GM19025 (cell line): Measurements from ENCODE around the gene GOLGA6L9.
"Not testable (repeated sequence)": the region's sequence is repeated elsewhere in the genome, so short reads cannot be mapped to it uniquely, and the experiment has no call there.

Experiments
- ATAC-seq: cut with Tn5 transposase; IDR thresholded peaks from one replicate; pipeline ENCODE4 v1.9.1; 2021; ENCODE audit warnings: mild to moderate bottlenecking, low read depth, moderate library complexity; ENCODE audit not compliant: unreplicated experiment

GOLGA6L9 gene

GRCh38 chr15:82465629-82466028 is 36.0 kb downstream of the GOLGA6L9 start:
- not testable (repeated sequence) for ATAC-seq

- ATAC-seq = peak; percentile 84
Measured at GRCh38 chr15:82468205-82468604, 38.6 kb downstream of the GOLGA6L9 start.

GRCh38 chr15:82469381-82469780 is 39.8 kb downstream of the GOLGA6L9 start:
- not testable (repeated sequence) for ATAC-seq

- ATAC-seq = not testable (repeated sequence)
Measured at GRCh38 chr15:82472269-82472982, 42.8 kb downstream of the GOLGA6L9 start.

GRCh38 chr15:82474596-82475325 is 45.1 kb downstream of the GOLGA6L9 start:
- ATAC-seq = not testable (repeated sequence)

- ATAC-seq = not testable (repeated sequence)
Measured at GRCh38 chr15:82475345-82475967, 45.8 kb downstream of the GOLGA6L9 start.

GRCh38 chr15:82476697-82477342 is 47.2 kb downstream of the GOLGA6L9 start:
- not testable (repeated sequence) for ATAC-seq

GRCh38 chr15:82477343-82478057 is 47.9 kb downstream of the GOLGA6L9 start:
- not testable (repeated sequence) for ATAC-seq
